Posterior vena cava (tissue), 2 donors: ENCODE results near the gene RBMY1A1. TPM values are rescaled to one million over a fixed set of nuclear protein-coding genes. Genes with fewer than 3 reads are reported as not detected.
"Not testable (repeated sequence)": the region's sequence is repeated elsewhere in the genome, so short reads cannot be mapped to it uniquely, and the experiment has no call there.

Experiments used
- DNase-seq: peaks from one replicate; pipeline ENCODE4 v3.0.0-alpha.2; 2020; ENCODE audit warnings: low spot score
- intact Hi-C, 2 donors: fragments of 100-400 bp; cut with DNase I; formaldehyde crosslinking; loops; one replicate each; pipeline versions ENCODE4 v1.14.1 to v1.14.2; 2022 to 2023
- long read RNA-seq, 2 donors: library from polyadenylated mRNA; unstranded; transcript quantifications; one replicate each; pipeline ENCODE4 v2.0.0, GENCODE V29; 2020 to 2021
- total RNA-seq, 2 donors: library from RNA; stranded (reverse); fragmentation: NEBNext Ultra II Directional; extraction: Animal tissue kit (Norgen Biotek cat#: 25700); gene quantifications; one replicate each; pipeline ENCODE4 v1.2.1, GENCODE V29; 2021
- donor health status: DM: yes; HTN: yes; CAD: no.
- donor health status: DM: yes; HTN: yes; CAD: no.

Gene RBMY1A1
- not detected for total RNA-seq
- long read RNA-seq, donor 1, result 0 reads
- long read RNA-seq, donor 2, result 0 reads

GRCh38 chrY:21534579-21534978 lies at the start of gene RBMY1A1:
Gene RBMY1A1, plus strand, starts transcription at chrY:21534879. Its CDS starts 2,013 bp downstream, at chrY:21536892.
- intact Hi-C loops, DNase-seq: not testable (repeated sequence)

- intact Hi-C loops, result not testable (repeated sequence)
These were observed 23.6 kb upstream of the RBMY1A1 start, which contains the start of gene RBMY1B for GRCh38 chrY:21511038-21511437. Gene RBMY1B, plus strand, starts transcription at chrY:21511338. Its CDS starts 2,013 bp downstream, at chrY:21513351.

GRCh38 chrY:21559316-21559984 lies 24.8 kb downstream of the RBMY1A1 start:
- intact Hi-C loops, DNase-seq: not testable (repeated sequence)

More at GRCh38 chrY:21511038-21511437, 23.6 kb upstream of the RBMY1A1 start, which contains the start of gene RBMY1B:
- not testable (repeated sequence) for DNase-seq

GRCh38 chrY:21585449-21585848 lies 50.8 kb downstream of the RBMY1A1 start:
- no peak for DNase-seq
- intact Hi-C loops, result no loop called here

GRCh38 chrY:21586454-21586853 lies 51.8 kb downstream of the RBMY1A1 start:
- intact Hi-C loops, DNase-seq: not testable (repeated sequence)

GRCh38 chrY:21592059-21592458 lies 57.4 kb downstream of the RBMY1A1 start:
- DNase-seq, result no peak
- intact Hi-C loops, result no loop called here

- intact Hi-C loops, DNase-seq: not testable (repeated sequence)
These were observed 61.6 kb downstream of the RBMY1A1 start for GRCh38 chrY:21596287-21596686.

Other genes with a start within 250 kb of the RBMY1A1 start
- gene RBMY1B, start 23.5 kb upstream of the RBMY1A1 start, total RNA-seq, result not detected